IPS DF 6.9 (cell line): Measurements from ENCODE around the gene PROSER2.
"Not testable (repeated sequence)": the region's sequence is repeated elsewhere in the genome, so short reads cannot be mapped to it uniquely, and the experiment has no call there.

Experiments used
- DNase-seq: peaks from one replicate; pipeline ENCODE4 v3.0.0-alpha.2; 2013; ENCODE audit warnings: low read depth, low spot score
- H3K27ac ChIP-seq: one replicate; pipeline ENCODE4 v1.5.1; 2013; ENCODE audit warnings: low read length, control low read depth
- H3K27me3 ChIP-seq: 2 replicates; pipeline ENCODE4 v1.6.1; 2013; ENCODE audit warnings: mild to moderate bottlenecking, low read length; ENCODE audit not compliant: control insufficient read depth, insufficient read depth
- H3K36me3 ChIP-seq: 2 replicates; pipeline ENCODE4 v1.6.1; 2013; ENCODE audit warnings: low read length; ENCODE audit not compliant: control insufficient read depth, insufficient read depth
- H3K4me1 ChIP-seq: 2 replicates; pipeline ENCODE4 v1.6.1; 2013; ENCODE audit warnings: low read length; ENCODE audit not compliant: control insufficient read depth, insufficient read depth
- H3K4me3 ChIP-seq: 2 replicates; pipeline ENCODE4 v1.5.1; 2013; ENCODE audit warnings: mild to moderate bottlenecking, low read length
- H3K9me3 ChIP-seq: 2 replicates; pipeline ENCODE4 v1.6.1; 2013; ENCODE audit warnings: low read length, inconsistent platforms; ENCODE audit not compliant: control insufficient read depth, insufficient read depth
- WGBS: extraction: QIAGEN DNeasy Blood & Tissue Kit; methylation state at CpG from one replicate; pipeline ENCODE4 v1.1.7; 2013; ENCODE audit warnings: mixed read lengths, missing lambda C conversion rate; ENCODE audit not compliant: insufficient read length, insufficient coverage; 5-methylcytosine and 5-hydroxymethylcytosine counted together

PROSER2 gene

DNA sequence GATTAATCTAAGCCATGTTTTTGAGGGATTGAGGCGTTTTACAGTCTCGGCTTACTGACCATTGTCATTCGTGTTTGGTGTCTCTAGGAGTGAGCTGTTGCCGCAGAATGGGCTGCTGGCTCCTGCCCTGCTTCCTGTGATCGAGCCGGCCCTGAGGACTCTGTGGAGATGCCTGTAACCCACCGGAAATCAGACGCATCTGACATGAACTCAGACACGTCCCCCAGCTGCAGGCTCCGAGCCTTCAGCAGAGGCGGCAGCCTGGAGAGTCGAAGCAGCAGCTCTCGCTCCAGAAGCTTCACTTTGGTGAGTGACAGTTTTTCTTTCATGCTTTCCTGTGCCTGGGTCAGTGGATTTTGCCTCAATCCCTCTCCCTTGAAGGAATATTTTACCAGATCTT lies 28.8 kb downstream of the PROSER2 start:
- H3K4me3 ChIP-seq: no peak overlapping the region
- DNase-seq: no peak
- H3K27me3 ChIP-seq: no peaks in the 10 kb centered on the region
- H3K36me3 ChIP-seq: no peaks in the 10 kb centered on the region
- no peak overlapping the region for H3K27ac ChIP-seq
- H3K4me1 ChIP-seq: no peaks in the 10 kb centered on the region
- no peaks in the 10 kb centered on the region for H3K9me3 ChIP-seq
- no CpG with 5 or more reads among the region's 13 CpGs for WGBS

DNA sequence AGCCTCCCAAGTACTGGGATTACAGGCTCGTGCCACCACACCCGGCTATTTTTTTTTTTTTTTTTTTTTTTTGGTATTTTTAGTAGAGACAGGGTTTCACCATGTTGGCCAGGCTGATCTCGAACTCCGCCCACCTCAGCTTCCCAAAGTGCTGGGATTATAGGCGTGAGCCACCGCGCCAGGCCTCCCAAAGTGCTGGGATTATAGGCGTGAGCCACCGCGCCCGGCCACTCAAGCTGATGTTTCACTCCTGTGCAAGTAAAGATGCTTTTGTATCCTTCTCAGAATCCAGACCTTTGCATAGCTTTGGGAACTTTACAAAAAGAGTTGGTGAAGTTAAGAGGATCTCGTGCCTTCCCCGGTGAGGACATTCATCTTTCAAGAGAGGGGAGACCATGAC lies 29.5 kb downstream of the PROSER2 start:
- H3K27me3 ChIP-seq, DNase-seq, H3K27ac ChIP-seq, H3K36me3 ChIP-seq, H3K4me3 ChIP-seq, H3K9me3 ChIP-seq, H3K4me1 ChIP-seq: not testable (repeated sequence)
- WGBS: no CpG with 5 or more reads among the region's 13 CpGs

DNA sequence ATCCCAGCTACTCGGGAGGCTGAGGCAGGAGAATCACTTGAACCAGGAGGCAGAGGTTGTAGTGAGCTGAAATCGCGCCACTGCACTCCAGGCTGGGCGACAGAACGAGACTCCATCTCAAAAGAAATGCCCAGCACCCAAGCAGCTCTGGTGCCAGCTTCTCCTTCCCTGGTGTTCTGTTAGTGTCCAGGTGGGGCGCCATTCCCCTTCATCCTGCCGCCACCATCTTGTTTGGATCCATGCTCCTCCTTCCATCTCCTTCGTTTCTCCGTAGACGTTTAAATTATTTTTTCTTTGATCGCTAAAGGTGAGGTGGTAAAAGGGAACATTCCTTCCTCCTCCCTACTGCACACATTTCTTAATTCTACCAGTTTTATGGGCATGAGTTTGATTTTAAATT lies 30.3 kb downstream of the PROSER2 start:
- WGBS: no CpG with 5 or more reads among the region's 11 CpGs
- H3K4me1 ChIP-seq: no peaks in the 10 kb centered on the region
- H3K27me3 ChIP-seq: no peaks in the 10 kb centered on the region
- H3K9me3 ChIP-seq: no peaks in the 10 kb centered on the region
- H3K36me3 ChIP-seq: no peaks in the 10 kb centered on the region
- DNase-seq: no peak
- no peak overlapping the region for H3K4me3 ChIP-seq
- H3K27ac ChIP-seq: no peak overlapping the region

DNA sequence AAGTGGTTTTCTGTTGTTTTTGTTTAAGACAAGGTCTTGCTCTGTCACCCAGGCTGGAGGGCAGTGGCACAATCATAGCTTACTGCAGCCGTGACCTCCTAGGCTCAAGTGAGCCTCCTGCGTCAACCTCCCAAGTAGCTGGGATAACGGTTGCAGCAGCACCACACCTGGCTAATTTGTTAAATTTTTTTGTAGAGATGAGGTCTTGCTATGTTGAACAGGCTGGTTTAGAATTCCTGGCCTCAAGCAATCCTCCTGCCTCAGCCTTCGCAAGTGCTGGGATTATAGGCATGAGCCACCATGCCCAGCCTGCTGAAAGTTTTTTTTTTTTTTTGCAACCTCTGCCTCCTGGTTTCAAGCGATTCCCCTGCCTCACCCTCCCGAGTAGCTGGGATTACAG lies 31.1 kb downstream of the PROSER2 start:
- no CpG with 5 or more reads among the region's 6 CpGs for WGBS
- Histone ChIP-seq H3K9me3 (no peaks in the 10 kb centered on the region), H3K27me3 (no peaks in the 10 kb centered on the region), H3K4me1 (no peaks in the 10 kb centered on the region), H3K4me3 (no peak overlapping the region), H3K27ac (no peak overlapping the region), H3K36me3 (no peaks in the 10 kb centered on the region)
- no peak for DNase-seq

DNA sequence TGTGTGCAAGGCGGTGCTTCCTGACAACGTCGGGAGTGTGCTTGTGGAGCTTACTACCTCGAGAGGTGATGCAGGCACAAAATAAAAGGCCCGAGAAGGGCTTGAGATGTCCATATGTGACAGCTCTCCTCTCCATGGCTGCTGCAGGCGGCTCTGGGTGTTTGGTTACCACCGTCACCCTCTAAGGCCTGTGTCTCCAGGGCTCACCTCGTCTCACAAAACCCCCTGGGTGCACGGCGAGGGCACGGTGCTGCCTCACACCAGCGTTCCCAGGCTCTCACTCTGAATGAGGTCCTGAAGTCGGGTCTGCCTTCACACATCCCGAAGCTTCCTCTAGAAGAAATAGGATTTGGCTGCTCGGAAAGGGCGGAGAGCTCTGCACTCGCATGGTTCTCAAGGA lies 32.9 kb downstream of the PROSER2 start:
- DNase-seq: no peak
- H3K4me1 ChIP-seq: no peaks in the 10 kb centered on the region
- H3K27me3 ChIP-seq: no peaks in the 10 kb centered on the region
- H3K36me3 ChIP-seq: no peaks in the 10 kb centered on the region
- H3K4me3 ChIP-seq: no peak overlapping the region
- H3K9me3 ChIP-seq: no peaks in the 10 kb centered on the region
- H3K27ac ChIP-seq: no peak overlapping the region
- WGBS: no CpG with 5 or more reads among the region's 17 CpGs

DNA sequence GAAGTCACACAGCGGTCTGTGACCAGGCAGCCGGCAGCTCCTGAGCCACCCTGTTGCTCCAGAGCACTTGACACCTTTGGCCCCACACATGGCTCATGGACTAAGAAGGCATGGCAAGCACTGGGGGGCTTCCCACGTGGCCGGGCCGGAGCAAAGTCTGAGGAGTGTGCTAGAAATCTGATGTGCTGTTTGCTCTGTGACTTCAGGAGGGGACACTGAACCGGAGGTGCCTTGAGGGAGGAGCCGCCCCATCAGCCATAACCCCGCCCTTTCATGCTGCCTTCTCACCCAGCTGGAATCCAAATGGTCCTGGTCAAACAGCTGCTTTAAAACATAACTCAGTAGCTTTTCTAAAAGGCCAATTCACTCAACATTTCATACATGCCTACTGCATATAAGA lies 33.5 kb downstream of the PROSER2 start:
- no CpG with 5 or more reads among the region's 8 CpGs for WGBS
- no peaks in the 10 kb centered on the region for H3K36me3 ChIP-seq
- no peaks in the 10 kb centered on the region for H3K27me3 ChIP-seq

DNA sequence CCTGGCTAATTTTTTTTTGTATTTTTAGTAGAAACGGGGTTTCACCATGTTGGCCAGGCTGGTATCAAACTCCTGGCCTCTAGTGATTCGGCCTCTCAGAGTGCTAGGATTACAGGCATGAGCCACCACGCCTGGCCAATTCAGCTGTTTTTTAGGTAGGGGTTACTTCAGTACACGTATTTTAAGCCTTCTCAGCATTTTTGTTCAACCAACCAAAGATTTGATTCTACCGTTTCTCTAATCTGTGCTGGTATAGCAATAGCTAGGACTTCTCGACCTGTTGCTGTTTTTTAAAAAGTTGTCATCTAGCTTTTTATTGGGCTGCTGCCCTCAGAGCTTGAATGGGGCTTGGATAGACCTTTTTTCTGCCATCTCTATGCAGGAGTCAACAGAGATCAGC lies 34.9 kb downstream of the PROSER2 start:
- Histone ChIP-seq H3K4me3 (no peak overlapping the region), H3K27ac (no peak overlapping the region), H3K4me1 (no peaks in the 10 kb centered on the region), H3K9me3 (no peaks in the 10 kb centered on the region), H3K36me3 (no peaks in the 10 kb centered on the region), H3K27me3 (no peaks in the 10 kb centered on the region)
- DNase-seq: no peak
- WGBS: no CpG with 5 or more reads among the region's 6 CpGs

More for the DNA sequence above, 33.5 kb downstream of the PROSER2 start:
- no peak overlapping the region for H3K27ac ChIP-seq
- DNase-seq: no peak
- H3K9me3 ChIP-seq: no peaks in the 10 kb centered on the region
- no peaks in the 10 kb centered on the region for H3K4me1 ChIP-seq
- H3K4me3 ChIP-seq: no peak overlapping the region

DNA sequence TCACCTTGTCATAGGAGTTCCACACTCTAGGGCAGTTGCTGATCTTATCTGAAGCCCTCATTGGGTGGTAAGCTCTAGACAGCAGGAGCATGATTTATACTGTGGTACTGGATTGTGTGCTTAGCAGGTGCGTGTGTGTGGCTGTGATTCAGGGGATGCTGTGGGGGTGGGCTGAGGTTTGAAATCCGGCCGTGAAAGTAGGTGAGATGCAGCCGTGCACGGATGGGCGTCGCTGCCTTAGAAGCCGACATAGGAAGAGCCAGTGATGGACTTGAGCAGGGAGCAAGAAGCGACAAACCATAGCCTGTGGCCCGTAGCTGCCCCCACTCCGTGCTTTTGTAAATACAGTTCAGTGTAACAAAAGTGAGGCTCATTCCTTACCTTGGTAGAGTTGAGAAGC lies 38.2 kb downstream of the PROSER2 start:
- WGBS: no CpG with 5 or more reads among the region's 11 CpGs
- no peak overlapping the region for H3K27ac ChIP-seq
- no peaks in the 10 kb centered on the region for H3K4me1 ChIP-seq
- no peaks in the 10 kb centered on the region for H3K9me3 ChIP-seq
- no peaks in the 10 kb centered on the region for H3K27me3 ChIP-seq
- no peak for DNase-seq
- no peaks in the 10 kb centered on the region for H3K36me3 ChIP-seq
- H3K4me3 ChIP-seq: no peak overlapping the region

DNA sequence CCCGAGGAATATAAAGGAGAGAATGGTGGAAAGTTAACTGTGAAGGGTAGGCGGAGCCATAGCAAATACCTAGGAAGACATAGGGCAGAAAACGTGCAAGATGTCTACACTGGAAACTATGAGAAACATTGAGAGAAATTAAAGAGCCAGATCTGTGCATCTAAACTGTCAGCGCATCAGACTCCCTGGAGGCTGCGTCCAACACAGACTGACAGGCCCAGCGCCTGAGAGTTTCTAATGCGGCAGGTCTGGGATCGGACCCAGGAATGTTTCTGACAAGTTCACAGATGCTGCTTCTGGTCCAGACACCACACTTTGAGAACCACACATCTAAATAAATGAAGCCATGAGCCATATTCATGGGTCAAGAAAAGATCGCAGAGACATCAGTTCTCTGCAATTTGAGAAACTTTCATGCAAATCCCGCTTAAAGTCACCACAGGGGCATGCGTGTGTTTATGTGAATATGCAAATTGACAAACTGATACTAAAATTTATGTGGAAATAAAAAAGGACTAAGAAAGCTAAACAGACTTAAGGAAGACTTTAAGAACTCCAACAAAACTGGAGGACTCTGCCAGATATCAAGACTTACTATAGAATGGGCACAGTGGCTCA lies 38.8 kb downstream of the PROSER2 start:
- H3K4me1 ChIP-seq: no peaks in the 10 kb centered on the region
- DNase-seq: no peak
- no peak overlapping the region for H3K4me3 ChIP-seq
- no peaks in the 10 kb centered on the region for H3K9me3 ChIP-seq
- WGBS: no CpG with 5 or more reads among the region's 11 CpGs
- no peaks in the 10 kb centered on the region for H3K27me3 ChIP-seq
- H3K27ac ChIP-seq: no peak overlapping the region
- no peaks in the 10 kb centered on the region for H3K36me3 ChIP-seq

DNA sequence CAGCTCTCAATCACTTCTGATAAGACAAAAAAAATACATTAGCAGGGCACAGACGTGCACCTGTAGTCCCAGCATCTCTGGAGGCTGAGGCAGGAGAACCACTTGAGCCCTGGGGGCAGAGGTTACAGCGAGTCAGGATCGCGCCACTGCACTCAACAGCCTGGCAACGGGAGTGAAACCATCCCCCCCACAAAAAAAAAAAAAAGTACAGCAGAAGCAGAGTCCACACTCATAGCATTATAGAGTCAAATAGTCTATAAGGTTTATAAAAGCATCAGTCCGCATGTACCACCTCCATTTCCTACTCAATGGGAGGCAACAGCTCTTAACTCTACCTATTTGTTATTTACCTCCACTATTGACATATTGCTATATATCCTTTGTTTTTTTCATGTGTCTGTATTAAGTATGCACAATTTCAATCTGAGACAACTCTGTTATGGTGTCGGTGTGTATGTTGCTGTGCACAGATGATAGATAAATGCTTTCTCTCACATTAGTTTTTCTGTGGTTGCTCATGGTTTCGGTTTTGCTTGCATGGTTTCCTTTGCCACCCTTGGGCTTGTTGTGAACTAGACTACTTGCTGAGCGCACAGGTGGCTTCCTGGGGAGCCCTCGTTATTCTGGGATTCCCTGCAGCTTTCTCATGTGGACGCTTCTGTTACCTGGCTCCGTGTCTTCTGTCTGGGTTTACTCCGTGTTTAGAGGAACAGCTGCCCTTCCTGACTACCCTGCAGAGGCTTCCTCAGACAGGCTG lies 40.4 kb downstream of the PROSER2 start:
- no peak for DNase-seq
- Histone ChIP-seq H3K9me3 (no peaks in the 10 kb centered on the region), H3K4me1 (no peaks in the 10 kb centered on the region), H3K27me3 (no peaks in the 10 kb centered on the region), H3K27ac (no peak overlapping the region), H3K36me3 (no peaks in the 10 kb centered on the region), H3K4me3 (no peak overlapping the region)
- no CpG with 5 or more reads among the region's 13 CpGs for WGBS

DNA sequence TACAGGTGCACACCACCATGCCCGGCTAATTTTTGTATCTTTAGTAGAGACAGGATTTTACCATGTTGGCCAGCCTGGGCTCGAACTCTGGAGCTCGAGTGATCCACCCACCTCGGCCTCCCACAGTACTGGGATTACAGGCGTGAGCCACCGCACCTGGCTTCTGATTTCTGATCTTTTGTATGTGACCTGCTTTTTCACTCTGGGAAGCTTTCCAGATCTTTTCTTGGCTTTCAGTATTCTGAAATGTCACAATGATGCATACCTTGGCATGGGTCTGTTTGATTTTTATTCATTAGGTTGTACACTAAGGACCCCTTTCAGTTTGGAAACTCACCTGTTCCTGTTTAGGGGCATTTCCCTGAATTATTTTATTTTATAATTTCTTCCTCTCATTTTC lies 41.6 kb downstream of the PROSER2 start:
- Histone ChIP-seq H3K9me3 (no peaks in the 10 kb centered on the region), H3K27me3 (no peaks in the 10 kb centered on the region), H3K4me3 (no peak overlapping the region), H3K36me3 (no peaks in the 10 kb centered on the region), H3K4me1 (no peaks in the 10 kb centered on the region), H3K27ac (no peak overlapping the region)
- no peak for DNase-seq
- no CpG with 5 or more reads among the region's 6 CpGs for WGBS
